ENCODE data around the gene MAP3K8.

MAP3K8 gene

DNA sequence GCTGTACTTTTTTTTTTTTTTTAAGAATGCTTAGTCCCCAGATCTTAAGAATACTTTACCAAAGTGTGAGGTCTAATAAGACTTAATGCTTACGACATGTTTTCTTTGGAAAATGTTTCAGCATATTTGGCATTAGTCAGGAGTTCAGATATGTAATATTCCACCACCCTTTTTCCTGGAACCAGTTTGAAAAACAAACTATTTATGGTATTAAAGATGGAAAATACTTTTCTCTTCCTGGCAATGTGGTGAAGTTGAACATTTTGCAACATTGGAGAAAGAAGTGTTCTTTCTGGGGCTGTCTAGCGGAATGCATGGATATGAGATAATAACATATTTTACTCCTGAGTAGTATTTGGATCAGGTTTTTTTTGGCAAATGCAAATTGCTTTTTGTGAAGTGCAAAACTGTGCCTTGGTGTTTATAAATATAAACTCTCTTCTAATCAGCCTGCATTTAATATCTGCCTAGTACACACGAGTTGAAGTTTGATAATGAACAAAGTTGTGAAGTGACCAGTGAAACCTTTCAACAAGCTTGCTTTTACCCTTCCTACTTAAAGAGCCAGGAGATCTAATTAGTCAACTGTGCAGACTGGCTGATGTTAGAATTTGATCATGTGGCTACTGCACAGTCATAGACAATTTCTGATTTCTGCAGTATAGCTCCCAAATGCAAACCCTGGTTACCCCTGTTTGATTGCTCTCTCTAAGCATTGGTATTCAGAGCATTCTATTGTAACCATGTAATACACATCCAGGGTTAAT is 20.9 kb downstream of the MAP3K8 start:
- H3K27me3 ChIP-seq (ENCODE audit: control insufficient read depth, insufficient read depth, low read length) = no peaks in the 10 kb centered on the region
- peaks cover 6% of the 10 kb centered on the region for H3K4me1 ChIP-seq (ENCODE audit: control insufficient read depth, low read depth, low read length)
- no peak overlapping the region for H3K9ac ChIP-seq (ENCODE audit: low read length)
- H3K27ac ChIP-seq (ENCODE audit: low read length) = no peak overlapping the region
- H3K36me3 ChIP-seq (ENCODE audit: control insufficient read depth, low read depth, low read length) = peaks cover 13% of the 10 kb centered on the region
- H3K9me3 ChIP-seq (ENCODE audit: control insufficient read depth, low read depth, low read length) = no peaks in the 10 kb centered on the region
- no peak overlapping the region for H3K4me3 ChIP-seq (ENCODE audit: low read length)

DNA sequence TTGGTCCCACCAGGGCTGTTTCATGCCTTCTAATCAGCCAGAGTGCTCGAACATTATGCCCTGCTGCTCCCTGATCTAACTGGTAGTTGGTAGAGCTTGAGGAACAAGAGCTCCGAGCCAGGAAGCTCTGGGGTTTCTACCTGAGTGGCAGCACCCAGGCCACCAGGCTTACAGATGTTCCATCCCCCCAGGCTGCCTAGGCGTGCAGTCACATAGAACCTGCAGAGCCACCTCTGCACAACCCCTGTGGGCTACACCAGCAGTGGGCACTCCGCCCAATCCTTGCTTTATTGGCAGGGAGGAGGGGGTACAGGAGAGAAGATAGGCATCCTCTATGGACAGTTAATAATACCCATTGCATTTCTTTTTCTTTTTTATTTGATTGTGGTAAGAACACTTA is 21.8 kb downstream of the MAP3K8 start:
- H3K27ac ChIP-seq (ENCODE audit: low read length) = no peak overlapping the region
- H3K4me3 ChIP-seq (ENCODE audit: low read length) = no peak overlapping the region
- H3K4me1 ChIP-seq (ENCODE audit: control insufficient read depth, low read depth, low read length) = peaks cover 6% of the 10 kb centered on the region
- no peaks in the 10 kb centered on the region for H3K27me3 ChIP-seq (ENCODE audit: control insufficient read depth, insufficient read depth, low read length)
- peaks cover 15% of the 10 kb centered on the region for H3K36me3 ChIP-seq (ENCODE audit: control insufficient read depth, low read depth, low read length)
- H3K9ac ChIP-seq (ENCODE audit: low read length) = no peak overlapping the region
- no peaks in the 10 kb centered on the region for H3K9me3 ChIP-seq (ENCODE audit: control insufficient read depth, low read depth, low read length)

DNA sequence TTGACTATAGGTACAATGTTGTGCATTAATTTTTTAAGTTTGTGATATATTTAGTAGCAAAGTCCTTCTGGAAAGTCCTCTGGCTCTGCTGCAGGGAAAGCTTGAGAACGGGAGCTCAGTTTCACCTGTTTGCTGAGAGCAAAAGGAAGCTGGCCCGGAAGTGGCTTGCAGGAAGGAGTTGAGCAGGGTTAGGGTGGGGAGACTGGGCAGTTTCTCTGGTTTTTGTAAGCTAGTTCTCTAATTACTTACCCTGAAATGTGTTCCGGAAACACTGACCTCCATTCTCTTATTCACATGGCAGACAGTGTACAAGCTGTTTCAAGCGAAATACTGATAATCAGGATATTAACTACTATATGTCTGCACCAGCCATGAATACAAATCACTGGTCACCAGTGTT is 22.3 kb downstream of the MAP3K8 start:
- no peaks in the 10 kb centered on the region for H3K27me3 ChIP-seq (ENCODE audit: control insufficient read depth, insufficient read depth, low read length)
- no peak overlapping the region for H3K9ac ChIP-seq (ENCODE audit: low read length)
- no peaks in the 10 kb centered on the region for H3K9me3 ChIP-seq (ENCODE audit: control insufficient read depth, low read depth, low read length)
- H3K27ac ChIP-seq (ENCODE audit: low read length) = no peak overlapping the region
- no peak overlapping the region for H3K4me3 ChIP-seq (ENCODE audit: low read length)
- H3K36me3 ChIP-seq (ENCODE audit: control insufficient read depth, low read depth, low read length) = peaks cover 18% of the 10 kb centered on the region
- peaks cover 6% of the 10 kb centered on the region for H3K4me1 ChIP-seq (ENCODE audit: control insufficient read depth, low read depth, low read length)

DNA sequence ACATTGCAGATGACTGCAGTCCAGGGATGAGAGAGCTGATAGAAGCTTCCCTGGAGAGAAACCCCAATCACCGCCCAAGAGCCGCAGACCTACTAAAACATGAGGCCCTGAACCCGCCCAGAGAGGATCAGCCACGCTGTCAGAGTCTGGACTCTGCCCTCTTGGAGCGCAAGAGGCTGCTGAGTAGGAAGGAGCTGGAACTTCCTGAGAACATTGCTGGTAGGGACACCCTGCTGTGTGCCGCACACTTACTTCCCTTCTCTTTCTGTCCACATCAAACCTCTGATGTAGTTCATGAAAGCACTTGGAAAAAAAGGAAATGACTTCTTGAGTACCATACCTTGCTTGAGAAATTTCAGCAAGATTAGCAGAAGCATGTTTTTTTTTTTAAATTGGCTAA is 25.3 kb downstream of the MAP3K8 start:
- peaks cover 18% of the 10 kb centered on the region for H3K36me3 ChIP-seq (ENCODE audit: control insufficient read depth, low read depth, low read length)
- no peaks in the 10 kb centered on the region for H3K9me3 ChIP-seq (ENCODE audit: control insufficient read depth, low read depth, low read length)
- no peak overlapping the region for H3K9ac ChIP-seq (ENCODE audit: low read length)
- H3K4me1 ChIP-seq (ENCODE audit: control insufficient read depth, low read depth, low read length) = peaks cover 6% of the 10 kb centered on the region
- no peaks in the 10 kb centered on the region for H3K27me3 ChIP-seq (ENCODE audit: control insufficient read depth, insufficient read depth, low read length)
- H3K4me3 ChIP-seq (ENCODE audit: low read length) = no peak overlapping the region
- H3K27ac ChIP-seq (ENCODE audit: low read length) = no peak overlapping the region

DNA sequence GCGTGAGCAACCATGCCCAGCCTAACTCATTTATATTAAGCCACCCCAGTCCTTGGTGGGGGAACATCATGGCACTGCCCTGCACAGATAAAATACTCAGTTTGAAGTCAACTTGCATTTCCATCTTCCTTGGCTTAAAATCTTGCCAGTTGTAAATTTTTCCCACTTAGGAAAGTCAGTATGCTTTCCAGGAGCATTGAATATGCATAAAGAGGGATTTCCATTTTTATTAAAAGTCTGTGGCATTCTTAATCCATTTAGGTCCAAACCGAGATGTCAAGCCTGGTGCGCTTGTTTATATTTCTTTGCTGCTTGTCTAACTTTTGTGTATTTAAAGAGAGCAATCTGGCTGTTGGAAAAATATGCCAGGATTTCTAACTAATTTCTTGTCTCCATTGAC is 26.1 kb downstream of the MAP3K8 start:
- Histone ChIP-seq H3K27ac (ENCODE audit: low read length) (no peak overlapping the region), H3K4me3 (ENCODE audit: low read length) (no peak overlapping the region), H3K9me3 (ENCODE audit: control insufficient read depth, low read depth, low read length) (no peaks in the 10 kb centered on the region), H3K27me3 (ENCODE audit: control insufficient read depth, insufficient read depth, low read length) (no peaks in the 10 kb centered on the region), H3K4me1 (ENCODE audit: control insufficient read depth, low read depth, low read length) (peaks cover 6% of the 10 kb centered on the region), H3K36me3 (ENCODE audit: control insufficient read depth, low read depth, low read length) (peaks cover 18% of the 10 kb centered on the region), H3K9ac (ENCODE audit: low read length) (no peak overlapping the region)

DNA sequence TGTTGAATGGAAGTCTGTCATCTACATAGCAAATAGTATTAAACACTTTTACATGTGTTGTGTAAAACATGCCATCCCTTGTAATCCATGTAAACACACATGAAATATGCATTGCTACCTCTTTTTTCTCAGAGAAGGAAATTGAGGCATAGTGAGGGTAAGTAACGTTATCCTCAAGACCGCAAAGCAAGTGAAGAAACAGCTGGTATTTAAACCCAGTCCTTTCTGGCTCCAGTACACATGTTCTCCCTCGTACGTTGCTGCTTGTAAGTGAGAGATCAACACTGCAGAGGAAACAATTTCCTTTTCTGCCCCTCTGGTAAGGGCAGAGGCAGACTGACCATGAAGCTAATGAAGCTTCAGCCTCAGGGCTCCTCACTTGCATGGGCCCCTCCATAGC is 28.5 kb downstream of the MAP3K8 start:
- H3K9ac ChIP-seq (ENCODE audit: low read length) = no peak overlapping the region
- no peaks in the 10 kb centered on the region for H3K9me3 ChIP-seq (ENCODE audit: control insufficient read depth, low read depth, low read length)
- no peak overlapping the region for H3K27ac ChIP-seq (ENCODE audit: low read length)

DNA sequence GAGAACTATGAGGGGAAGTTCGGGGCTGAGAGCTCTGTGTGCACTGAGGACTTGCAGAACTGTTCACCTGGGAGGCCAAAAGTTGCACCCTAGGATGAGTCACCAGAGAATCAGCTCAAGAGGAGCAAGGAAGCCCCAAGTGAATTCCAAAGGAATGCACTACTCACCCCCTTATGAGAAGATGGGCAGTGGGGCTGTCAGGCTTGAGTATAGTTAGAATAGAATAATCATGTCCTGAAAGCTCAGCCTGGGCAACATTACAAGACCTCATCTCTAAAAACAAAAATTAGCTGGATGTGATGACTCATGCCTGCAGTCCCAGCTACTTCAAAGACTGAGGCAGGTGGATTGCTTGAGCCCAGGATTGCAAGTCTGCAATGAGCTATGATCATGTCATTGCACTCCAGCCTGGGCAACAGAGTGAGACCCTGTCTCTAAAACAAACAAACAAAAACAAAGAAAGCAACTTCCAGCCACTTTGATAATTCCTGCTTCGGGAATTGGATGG is 30.0 kb downstream of the MAP3K8 start:
- no peak overlapping the region for H3K27ac ChIP-seq (ENCODE audit: low read length)
- H3K4me3 ChIP-seq (ENCODE audit: low read length) = no peak overlapping the region

More for the DNA sequence above, 28.5 kb downstream of the MAP3K8 start:
- Histone ChIP-seq H3K36me3 (ENCODE audit: control insufficient read depth, low read depth, low read length) (peaks cover 18% of the 10 kb centered on the region), H3K4me3 (ENCODE audit: low read length) (no peak overlapping the region), H3K4me1 (ENCODE audit: control insufficient read depth, low read depth, low read length) (peaks cover 3% of the 10 kb centered on the region), H3K27me3 (ENCODE audit: control insufficient read depth, insufficient read depth, low read length) (no peaks in the 10 kb centered on the region)

DNA sequence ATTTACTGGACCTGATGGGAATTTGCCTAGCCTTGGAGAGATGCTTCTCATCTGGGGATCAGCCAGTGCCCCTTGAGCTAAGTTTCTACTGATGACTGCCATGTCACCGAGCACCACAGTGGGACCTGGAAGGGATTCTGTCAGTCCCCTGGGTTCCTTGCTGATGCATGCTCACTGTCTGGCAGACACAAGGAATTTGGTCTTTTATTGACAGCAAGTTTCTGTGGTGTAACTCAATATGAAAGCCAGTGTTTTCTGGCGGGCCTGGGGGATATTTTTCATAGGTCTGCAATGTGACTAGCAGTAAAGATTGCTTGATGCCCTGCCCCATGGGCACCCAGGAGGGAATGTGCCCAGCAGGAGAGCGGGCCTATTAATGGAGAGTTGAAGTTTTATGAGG is 30.7 kb downstream of the MAP3K8 start:
- Histone ChIP-seq H3K36me3 (ENCODE audit: control insufficient read depth, low read depth, low read length) (peaks cover 10% of the 10 kb centered on the region), H3K27me3 (ENCODE audit: control insufficient read depth, insufficient read depth, low read length) (no peaks in the 10 kb centered on the region), H3K9me3 (ENCODE audit: control insufficient read depth, low read depth, low read length) (no peaks in the 10 kb centered on the region), H3K9ac (ENCODE audit: low read length) (no peak overlapping the region), H3K4me3 (ENCODE audit: low read length) (no peak overlapping the region), H3K27ac (ENCODE audit: low read length) (no peak overlapping the region), H3K4me1 (ENCODE audit: control insufficient read depth, low read depth, low read length) (no peaks in the 10 kb centered on the region)

More for the DNA sequence above, 30.0 kb downstream of the MAP3K8 start:
- Histone ChIP-seq H3K9me3 (ENCODE audit: control insufficient read depth, low read depth, low read length) (no peaks in the 10 kb centered on the region), H3K4me1 (ENCODE audit: control insufficient read depth, low read depth, low read length) (no peaks in the 10 kb centered on the region), H3K9ac (ENCODE audit: low read length) (no peak overlapping the region), H3K36me3 (ENCODE audit: control insufficient read depth, low read depth, low read length) (peaks cover 14% of the 10 kb centered on the region), H3K27me3 (ENCODE audit: control insufficient read depth, insufficient read depth, low read length) (no peaks in the 10 kb centered on the region)

DNA sequence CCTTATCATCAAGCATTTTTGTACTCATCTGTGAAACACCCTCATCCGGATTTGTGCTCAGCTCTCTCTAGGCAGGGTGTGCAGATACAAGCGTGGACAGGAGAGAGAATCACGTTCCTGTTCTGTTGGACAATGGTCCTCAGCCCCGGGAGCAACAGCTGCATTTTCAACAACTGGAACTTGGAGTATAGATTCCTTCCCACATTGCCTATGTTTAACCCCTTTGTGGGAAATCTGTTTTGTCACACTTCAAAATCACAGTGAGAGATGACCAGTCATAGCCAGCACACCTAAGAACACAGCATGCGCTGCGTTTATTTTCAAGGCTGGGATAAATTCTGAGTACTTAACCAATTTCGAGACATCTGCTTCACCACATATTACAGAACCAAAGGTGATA is 32.5 kb downstream of the MAP3K8 start:
- no peaks in the 10 kb centered on the region for H3K36me3 ChIP-seq (ENCODE audit: control insufficient read depth, low read depth, low read length)
- H3K4me1 ChIP-seq (ENCODE audit: control insufficient read depth, low read depth, low read length) = no peaks in the 10 kb centered on the region
- H3K27ac ChIP-seq (ENCODE audit: low read length) = no peak overlapping the region
- H3K9ac ChIP-seq (ENCODE audit: low read length) = no peak overlapping the region
- no peaks in the 10 kb centered on the region for H3K9me3 ChIP-seq (ENCODE audit: control insufficient read depth, low read depth, low read length)
- H3K4me3 ChIP-seq (ENCODE audit: low read length) = no peak overlapping the region
- H3K27me3 ChIP-seq (ENCODE audit: control insufficient read depth, insufficient read depth, low read length) = no peaks in the 10 kb centered on the region

DNA sequence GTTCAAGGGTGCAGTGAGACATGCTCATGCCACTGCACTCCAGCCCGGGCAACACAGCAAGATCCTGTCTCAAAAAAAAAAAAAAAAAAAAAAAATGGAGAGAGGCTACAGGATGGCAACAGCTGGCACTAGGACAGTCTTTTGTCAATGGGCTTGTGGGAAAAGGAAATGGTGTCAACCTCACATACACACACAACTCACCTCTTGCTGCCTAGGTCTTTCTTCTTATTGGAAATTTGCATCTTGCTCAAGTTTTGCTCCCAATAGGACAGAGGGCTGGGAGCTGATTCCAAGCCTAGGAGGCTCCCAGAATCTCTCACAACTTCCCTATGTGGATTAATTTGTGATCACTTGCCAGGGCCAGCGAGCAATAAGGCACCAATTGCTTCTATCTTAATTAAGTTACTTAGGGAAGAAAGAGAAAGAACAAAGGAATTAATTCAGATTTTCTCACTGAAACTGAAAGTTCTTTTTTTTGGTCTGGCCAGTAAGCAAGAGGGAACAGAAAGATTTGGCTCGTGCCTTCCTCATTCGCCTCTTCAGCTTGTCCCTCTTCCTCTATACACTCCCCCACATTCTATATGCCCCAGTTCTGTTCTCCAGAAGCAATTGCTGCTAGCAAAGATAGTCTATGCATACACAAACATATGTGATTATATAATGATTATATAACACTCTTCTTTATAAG is 33.8 kb downstream of the MAP3K8 start:
- Histone ChIP-seq H3K9me3 (ENCODE audit: control insufficient read depth, low read depth, low read length) (no peaks in the 10 kb centered on the region), H3K9ac (ENCODE audit: low read length) (no peak overlapping the region), H3K27ac (ENCODE audit: low read length) (no peak overlapping the region), H3K36me3 (ENCODE audit: control insufficient read depth, low read depth, low read length) (no peaks in the 10 kb centered on the region), H3K4me1 (ENCODE audit: control insufficient read depth, low read depth, low read length) (no peaks in the 10 kb centered on the region), H3K4me3 (ENCODE audit: low read length) (no peak overlapping the region), H3K27me3 (ENCODE audit: control insufficient read depth, insufficient read depth, low read length) (no peaks in the 10 kb centered on the region)

DNA sequence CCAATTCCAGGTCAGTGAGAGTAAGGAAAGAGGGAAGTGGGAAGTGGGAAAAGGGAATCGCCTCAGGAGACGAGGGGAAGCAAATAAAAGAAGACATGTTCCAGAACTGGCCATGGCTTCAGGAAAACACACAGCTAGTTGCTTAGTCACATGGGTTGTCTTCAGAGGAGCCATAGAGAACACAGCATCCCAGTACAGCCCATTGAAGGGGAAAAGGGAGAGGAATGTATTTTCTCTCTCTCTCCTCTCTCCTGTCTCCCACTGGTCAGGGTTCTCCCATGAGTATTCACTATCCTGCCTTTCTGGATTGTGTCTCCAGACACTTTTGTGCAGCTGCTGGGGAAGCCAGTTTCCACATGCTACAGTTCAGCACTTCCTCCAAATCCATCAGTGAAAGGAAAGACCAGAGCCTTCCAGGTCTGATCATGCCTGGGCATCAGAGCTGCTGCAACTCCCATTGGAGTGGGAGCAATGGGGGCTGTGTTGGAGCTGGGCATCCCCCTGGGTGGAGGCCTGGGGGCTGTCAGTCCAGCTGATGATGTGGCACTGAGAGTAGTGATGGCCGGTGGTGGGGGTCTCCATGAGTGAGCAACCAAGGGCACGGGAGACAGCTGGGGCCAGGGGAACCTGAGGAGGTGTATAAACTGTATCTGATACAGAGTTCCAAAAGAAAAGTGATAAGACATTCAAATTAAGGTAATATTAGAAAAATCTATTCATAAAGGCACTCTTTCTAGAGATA is 38.6 kb downstream of the MAP3K8 start:
- H3K4me1 ChIP-seq (ENCODE audit: control insufficient read depth, low read depth, low read length) = no peaks in the 10 kb centered on the region
- no peaks in the 10 kb centered on the region for H3K27me3 ChIP-seq (ENCODE audit: control insufficient read depth, insufficient read depth, low read length)
- H3K9ac ChIP-seq (ENCODE audit: low read length) = no peak overlapping the region
- H3K27ac ChIP-seq (ENCODE audit: low read length) = no peak overlapping the region
- no peaks in the 10 kb centered on the region for H3K36me3 ChIP-seq (ENCODE audit: control insufficient read depth, low read depth, low read length)
- H3K4me3 ChIP-seq (ENCODE audit: low read length) = no peak overlapping the region
- H3K9me3 ChIP-seq (ENCODE audit: control insufficient read depth, low read depth, low read length) = no peaks in the 10 kb centered on the region
